HG03558 (cell line): ENCODE measurements around the gene IL1B.

ENCODE experiments used
- ATAC-seq: cut with Tn5 transposase; IDR thresholded peaks from one replicate; pipeline ENCODE4 v1.9.1; 2021; ENCODE audit warnings: moderate number of reproducible peaks; ENCODE audit not compliant: unreplicated experiment; ENCODE audit errors: extremely low read depth

The IL1B gene

GRCh38 chr2:112787729-112788393 is 48.7 kb downstream of the IL1B start:
- ATAC-seq, result no peak

- no peak for ATAC-seq
Measured at GRCh38 chr2:112787294-112787693, 49.3 kb downstream of the IL1B start.

- ATAC-seq, result no peak
Measured at GRCh38 chr2:112784199-112785189, 52.1 kb downstream of the IL1B start, which contains the start of gene IL1A. Gene IL1A, minus strand, starts transcription at chr2:112784493. Its CDS starts 723 bp downstream, at chr2:112783770.

- ATAC-seq, result no peak
Measured at GRCh38 chr2:112783187-112783714, 53.3 kb downstream of the IL1B start.

GRCh38 chr2:112782234-112782799 is 54.3 kb downstream of the IL1B start:
- peak; percentile 71 for ATAC-seq
